ENCODE results near the gene LCE3D.
"Not testable (repeated sequence)": the region's sequence is repeated elsewhere in the genome, so short reads cannot be mapped to it uniquely, and the experiment has no call there.

LCE3D gene, protein sequence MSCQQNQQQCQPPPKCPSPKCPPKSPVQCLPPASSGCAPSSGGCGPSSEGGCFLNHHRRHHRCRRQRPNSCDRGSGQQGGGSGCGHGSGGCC

DNA sequence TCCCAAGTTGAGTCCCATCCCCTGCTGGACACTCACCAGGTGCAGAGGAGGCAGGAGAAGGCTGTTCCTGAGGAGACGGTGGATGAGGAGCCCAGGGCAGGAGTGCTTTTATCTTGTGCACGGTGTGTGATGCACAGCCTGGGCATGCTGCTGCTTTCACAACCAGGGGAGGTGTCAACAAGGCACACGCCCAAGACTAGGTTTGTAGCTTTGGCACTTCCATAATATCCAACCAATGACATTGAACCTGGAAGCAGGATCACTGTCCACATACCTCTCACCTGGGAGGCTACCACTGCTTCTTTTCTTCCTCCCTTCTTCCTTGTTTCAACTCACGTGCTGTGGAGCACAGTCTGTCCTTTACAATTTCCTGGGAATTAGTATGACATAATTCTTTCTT lies at the start of gene LCE3D:
LCE3D (minus strand) TSS at position 84 of the 400 bp plus-strand sequence. CDS start 580 bp downstream, outside the sequence.
- no peak for DNase-seq

DNA sequence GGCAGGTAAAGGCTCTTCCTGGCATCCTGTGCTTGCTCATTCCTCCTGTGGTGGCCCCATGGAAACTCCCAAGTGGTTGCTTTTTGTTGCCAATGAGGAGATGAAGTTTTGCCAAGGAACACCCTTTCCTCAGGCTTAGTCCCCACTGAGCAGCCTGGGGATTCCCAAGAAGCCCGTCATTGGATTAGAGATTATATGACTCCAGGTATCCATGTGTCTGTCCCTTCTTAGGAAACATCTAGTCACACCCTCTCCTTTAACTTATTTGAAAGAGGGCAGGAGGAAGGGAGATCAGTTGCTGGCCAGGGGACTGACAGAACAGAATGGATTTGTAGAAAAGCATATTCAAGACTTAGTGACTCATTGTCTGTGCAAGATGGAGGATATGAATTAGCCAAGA lies 46.4 kb upstream of the LCE3D start:
- no peak for DNase-seq

DNA sequence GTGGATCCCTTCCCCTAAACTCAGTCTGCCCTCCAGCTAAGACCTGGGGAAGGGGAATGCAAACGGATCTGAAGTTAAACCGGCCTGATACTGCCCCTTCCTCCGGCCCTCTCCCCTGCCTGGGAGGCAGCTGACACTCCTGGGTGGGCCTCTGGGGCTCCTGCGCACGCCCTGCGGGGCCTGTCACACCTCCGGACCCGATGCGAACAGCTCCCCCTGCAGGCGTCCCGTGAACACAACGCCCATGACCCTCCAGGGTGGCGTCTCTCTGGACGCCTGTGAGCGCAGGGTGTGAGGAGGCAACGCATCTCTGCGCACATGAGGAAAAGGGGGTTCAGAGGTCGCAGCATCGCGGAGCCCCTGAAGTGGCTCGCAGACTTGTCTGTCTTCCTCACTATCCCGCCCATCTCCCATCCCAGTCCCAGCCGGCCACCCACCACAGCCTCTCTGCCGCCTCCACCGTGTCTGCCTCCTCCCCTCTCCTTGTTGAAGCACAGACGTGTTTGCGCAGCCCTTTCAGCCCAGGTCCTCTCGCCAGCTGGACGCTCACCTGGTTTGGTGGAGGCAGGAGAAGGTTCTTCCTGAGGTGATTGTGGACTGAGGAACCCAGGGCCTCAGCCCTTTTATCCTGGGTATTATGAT lies 43.0 kb upstream of the LCE3D start:
- DNase-seq: no peak

DNA sequence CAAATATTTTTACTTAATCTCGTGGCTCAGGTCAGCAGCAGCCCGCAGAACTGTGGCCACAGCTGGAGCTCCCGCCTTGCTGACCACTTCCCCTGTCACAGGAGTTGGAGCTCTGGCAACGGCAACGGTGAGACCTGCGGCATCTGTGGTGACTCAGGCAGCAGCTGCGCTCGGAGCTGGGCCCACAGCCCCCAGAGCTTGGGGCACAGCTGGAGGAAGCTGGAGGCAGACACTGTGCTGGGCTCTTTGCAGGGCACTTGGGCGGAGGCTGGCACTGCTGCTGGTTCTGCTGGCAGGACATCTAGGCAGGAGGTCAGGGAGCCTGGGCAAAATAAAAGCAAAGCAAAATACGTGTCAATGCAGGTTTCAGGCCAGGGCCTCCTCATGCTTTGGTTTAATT lies 42.5 kb upstream of the LCE3D start, which contains the start of gene LCE3A:
LCE3A (minus strand) TSS at position 301 of the 400 bp plus-strand sequence; CDS start at position 301, 0 bp downstream.
- DNase-seq: no peak

DNA sequence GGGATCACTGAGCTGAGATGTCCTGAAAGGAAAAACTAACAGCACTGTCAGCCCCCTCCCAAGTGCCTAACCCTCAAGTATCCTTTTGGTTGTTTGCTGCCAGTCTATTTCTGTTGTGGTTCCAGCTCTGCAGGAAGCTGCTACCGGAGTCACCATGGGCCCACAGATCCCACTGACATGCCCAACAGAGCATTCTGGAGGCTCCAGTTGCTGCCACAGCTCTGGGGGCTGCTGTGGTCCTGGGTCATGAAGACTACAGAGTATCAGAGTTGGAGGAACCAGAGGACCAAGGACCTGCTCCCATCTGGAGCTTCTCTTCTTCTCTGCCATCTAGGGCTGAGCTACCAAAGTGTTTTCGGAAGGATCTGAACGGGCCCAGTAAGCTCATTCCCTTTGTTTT lies 41.7 kb upstream of the LCE3D start:
- DNase-seq: no peak

DNA sequence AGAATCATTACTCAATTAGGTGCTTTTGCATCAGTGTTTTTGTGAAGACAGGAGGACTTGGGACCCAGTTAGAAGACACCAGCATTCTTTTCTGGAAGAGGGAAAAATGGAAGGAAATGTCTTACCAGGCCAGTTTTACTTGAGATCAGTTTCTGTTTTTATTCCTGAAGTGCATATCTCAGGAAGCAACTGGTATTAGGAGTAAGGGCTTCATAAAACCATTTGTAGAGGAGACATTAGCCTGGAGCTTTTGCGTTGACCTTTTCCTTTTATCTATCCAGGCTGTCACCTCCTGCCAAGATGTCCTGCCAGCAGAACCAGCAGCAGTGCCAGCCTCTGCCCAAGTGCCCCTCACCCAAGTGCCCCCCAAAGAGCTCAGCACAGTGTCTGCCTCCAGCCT lies 33.2 kb upstream of the LCE3D start, which contains the start of gene LCE3B:
LCE3B (plus strand) TSS at position 301 of the 400 bp plus-strand sequence; CDS start at position 301, 0 bp downstream.
- no peak for DNase-seq

DNA sequence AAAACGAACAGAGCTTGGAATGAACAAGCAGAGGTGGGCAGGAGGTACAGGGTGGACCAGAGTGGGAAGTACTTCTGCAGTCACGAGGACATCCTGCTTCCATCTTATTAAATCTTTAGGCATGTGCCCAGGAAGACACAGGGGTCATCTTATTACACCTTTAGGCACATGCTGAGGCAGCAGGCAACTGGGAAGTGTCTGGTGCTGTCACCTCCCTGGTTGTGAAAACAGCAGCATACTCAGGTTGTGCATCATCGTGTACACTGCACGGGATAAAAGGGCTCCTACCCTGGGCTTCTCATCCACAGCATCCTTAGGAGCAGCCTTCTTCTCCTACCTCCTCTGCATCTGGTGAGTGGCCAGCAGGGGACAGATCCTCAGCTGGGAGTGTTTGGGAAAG lies 19.6 kb upstream of the LCE3D start, which contains the start of gene LCE3C:
LCE3C (plus strand) TSS at position 301 of the 400 bp plus-strand sequence. CDS start 498 bp downstream, outside the sequence.
- no peak for DNase-seq

DNA sequence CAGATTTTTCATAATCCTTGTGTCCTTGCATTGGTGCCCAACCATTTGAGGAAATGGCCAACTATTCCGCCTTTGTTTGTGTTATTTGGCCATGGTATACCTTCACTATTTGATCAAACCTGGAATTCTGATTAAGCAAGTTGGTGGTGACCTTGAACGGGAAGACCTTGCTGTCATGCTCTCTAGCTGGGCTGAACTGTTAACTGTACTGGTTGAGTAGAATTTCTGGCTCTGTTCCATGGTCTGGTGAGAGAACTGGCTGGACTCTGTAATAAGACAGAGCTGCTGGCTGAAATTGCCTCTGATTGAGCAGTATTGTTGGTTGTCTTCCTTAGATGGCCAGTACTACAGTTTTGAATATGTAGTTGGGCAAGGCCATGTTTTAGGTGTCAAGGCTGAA lies 16.7 kb upstream of the LCE3D start:
- no peak for DNase-seq

DNA sequence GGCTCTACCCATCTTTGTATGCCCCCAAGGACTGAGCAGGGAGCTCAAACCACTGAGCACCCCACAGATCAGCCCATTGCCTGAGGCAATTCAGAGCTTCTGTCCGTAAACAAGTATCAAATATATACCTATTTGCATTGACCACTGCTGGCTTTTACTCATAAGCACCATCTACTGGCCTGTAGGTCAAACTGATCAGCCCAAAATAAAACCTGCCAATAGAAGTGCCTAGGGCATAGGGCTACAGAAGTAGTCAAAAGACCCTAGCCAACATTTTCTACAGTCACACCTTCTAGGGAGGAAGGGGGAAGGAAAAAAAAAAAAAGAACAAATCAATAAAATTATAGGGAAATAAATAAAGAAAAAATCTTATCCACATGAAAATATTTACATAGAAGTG lies 5.3 kb upstream of the LCE3D start:
- no peak for DNase-seq

DNA sequence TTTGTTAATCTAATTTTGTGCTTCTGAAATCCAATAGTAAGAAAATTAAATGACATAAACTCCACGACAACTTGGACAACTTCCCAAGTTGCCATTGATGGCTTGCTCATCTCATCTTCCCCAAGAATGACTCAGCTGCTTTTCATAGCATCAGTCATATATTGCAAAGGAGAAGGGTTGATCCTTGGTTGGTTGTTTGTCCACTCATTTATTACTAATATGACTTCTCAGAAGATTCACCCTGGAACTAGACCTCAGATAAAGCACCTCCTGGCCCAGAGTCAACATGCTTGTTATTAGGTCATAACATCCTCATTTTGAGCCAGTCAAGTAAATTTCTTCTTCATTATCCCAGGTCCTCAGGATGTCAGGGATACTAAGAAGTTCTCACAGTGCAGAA lies 2.3 kb upstream of the LCE3D start:
- no peak for DNase-seq

DNA sequence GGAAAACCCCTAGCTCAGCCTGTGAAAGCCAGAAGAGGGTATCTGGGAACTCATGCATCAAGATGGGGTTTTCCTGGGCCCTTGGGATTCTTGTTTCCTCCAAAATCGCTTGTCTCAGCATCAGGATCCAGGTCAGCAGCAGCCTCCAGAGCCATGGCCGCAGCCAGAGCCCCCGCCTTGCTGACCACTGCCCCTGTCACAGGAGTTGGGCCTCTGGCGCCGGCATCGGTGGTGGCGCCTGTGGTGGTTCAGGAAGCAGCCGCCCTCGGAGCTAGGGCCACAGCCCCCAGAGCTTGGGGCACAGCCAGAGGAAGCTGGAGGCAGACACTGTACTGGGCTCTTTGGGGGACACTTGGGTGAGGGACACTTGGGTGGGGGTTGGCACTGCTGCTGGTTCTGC lies 790 bp downstream of the LCE3D start:
- not testable (repeated sequence) for DNase-seq

DNA sequence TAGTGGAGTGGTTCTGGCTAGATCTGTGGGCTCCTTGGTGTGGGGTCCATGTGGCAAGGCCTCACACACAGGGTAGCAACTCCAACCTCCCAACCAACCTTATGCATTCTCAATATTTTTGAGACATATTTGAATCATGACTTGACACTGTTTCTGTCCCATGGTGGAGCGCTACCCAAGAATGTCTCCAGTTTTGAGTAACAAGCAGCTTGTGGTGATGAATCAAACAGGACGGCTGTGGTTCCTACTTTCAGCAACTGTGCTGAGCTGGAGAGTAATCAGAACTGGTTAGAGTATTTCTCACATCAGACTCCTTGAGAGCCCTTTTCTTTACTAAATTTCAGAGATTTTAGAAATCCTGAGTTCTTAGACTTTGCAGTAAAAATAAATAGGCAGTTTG lies 3.1 kb downstream of the LCE3D start:
- DNase-seq: no peak

DNA sequence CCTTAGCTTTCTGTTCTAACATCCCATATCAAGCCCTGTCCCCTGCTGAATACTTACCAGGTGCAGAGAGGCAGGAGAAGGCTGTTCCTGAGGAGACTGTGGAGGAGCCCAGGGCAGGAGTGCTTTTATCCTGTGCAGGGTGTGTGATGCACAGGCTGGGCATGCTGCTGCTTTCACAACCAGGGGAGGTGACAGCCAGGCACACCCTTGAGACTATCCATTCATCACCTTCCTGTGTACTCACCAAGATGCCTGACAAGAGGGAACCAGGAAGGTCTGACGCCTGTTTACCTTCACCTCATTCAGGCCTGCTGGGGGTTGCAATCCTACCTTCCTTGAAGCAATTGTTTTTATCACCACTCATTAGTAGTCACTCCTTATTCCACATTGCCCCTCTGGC lies 13.6 kb downstream of the LCE3D start, which contains the start of gene LCE3E:
LCE3E (minus strand) TSS at position 100 of the 400 bp plus-strand sequence. CDS start 572 bp downstream, outside the sequence.
- DNase-seq: no peak

DNA sequence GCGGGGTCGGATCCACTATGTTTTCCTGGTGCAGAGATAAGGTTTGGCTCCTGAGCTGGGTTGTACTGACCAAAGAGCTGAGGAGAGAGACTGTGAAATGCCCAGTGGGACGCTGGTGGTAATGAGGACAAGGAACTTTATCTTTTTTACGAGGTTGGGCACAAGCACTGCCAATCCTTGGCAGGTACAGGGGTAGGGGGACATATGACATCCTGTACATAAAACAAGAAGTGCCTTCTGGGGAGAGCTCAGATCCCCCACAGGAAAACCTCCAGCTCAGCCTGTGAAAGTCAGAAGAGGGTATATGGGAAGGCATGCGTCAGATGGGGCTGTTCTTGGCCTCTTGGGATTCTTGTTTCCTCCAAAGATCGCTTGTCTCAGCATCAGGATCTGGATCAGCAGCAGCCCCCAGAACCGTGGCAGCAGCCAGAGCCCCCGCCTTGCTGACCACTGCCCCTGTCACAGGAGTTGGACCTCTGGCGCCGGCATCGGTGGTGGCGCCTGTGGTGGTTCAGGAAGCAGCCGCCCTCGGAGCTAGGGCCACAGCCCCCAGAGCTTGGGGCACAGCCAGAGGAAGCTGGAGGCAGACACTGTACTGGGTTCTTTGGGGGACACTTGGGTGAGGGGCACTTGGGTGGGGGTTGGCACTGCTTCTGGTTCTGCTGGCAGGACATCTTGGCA lies 14.6 kb downstream of the LCE3D start:
- DNase-seq: no peak

DNA sequence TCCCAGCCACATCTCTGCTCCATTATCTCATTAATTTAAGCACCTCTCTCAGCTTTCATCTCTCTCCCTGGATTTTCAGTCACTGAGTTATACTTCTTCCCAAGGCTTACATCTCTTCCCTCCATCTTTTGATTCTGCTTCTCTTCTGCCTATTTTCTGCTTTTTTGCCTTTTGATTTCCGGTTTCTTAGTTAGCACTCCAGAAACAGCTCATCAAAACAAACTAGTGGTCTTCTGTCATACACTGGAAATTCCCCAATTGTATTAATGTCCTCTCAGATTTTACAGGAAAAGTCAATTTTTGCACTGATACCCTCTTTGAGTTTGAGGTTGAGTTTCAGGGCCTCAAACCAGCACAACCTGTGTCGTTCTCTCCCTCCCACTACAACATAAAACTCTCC lies 15.2 kb downstream of the LCE3D start:
- DNase-seq: no peak

DNA sequence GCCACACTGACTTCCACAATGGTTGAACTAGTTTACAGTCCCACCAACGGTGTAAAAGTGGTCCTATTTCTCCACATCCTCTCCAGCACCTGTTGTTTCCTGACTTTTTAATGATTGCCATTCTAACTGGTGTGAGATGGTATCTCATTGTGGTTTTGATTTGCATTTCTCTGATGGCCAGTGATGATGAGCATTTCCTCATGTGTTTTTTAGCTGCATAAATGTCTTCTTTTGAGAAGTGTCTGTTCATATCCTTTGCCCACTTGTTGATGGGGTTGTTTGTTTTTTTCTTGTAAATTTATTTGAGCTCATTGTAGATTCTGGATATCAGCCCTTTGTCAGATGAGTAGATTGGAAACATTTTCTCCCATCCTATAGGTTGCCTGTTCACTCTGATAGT lies 32.0 kb downstream of the LCE3D start:
- DNase-seq: not testable (repeated sequence)

DNA sequence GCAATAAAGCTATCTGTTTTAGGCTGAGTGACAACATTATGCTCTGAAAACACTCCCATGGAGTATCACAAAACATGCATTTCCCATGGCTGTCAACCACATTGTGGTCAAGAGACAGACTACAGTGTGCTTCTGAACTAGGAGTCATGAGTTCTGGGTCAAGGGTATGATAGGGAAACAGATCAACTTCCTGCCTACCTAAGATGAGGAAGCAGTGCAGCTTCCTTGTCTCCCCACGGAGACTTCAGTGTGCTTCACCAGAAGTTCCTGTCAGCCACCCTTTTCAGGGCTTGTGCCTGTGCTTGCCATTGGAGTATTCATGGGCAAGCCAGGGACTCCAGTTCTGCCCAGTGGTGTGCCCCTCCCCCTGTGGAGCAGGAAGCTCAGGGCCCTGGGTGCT lies 33.6 kb downstream of the LCE3D start:
- no peak for DNase-seq

DNA sequence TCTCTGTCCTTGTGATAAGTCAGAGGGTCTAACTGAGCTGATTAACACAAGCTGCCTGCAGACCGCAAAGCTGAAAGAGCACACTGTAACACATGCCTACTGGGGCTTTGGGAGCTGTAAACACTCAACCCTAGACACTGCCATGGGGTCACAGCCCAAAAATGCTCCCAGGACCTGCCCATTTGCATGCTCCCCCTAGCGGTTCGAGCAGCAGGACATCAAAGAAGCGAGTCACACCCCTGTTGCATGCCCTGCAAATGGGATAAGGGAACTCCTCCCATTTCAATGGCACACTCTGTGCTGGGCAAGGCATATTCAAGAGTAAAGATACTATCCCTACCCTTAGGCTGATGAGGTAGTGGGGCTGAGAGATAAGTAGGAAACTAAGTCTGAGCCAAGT lies 36.5 kb downstream of the LCE3D start:
- no peak for DNase-seq

DNA sequence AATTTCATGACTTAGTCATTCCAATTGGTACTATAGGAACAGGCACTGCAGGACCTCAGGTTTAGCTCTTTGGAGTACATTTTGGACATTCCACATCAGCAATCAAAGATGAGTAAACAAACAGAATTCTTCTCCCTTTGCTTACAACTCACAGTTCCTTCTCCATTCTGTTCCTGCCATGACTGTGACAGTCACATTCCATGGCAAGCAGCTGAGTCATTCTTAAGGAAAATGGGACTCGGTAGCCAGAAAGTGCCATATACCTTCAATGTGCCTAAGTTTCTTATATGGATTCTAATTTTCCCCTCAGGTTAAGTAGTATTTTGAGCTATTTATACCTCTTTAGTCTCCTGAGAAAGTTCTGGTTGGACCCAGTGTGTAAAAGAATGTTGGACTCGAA lies 40.4 kb downstream of the LCE3D start:
- DNase-seq: no peak

DNA sequence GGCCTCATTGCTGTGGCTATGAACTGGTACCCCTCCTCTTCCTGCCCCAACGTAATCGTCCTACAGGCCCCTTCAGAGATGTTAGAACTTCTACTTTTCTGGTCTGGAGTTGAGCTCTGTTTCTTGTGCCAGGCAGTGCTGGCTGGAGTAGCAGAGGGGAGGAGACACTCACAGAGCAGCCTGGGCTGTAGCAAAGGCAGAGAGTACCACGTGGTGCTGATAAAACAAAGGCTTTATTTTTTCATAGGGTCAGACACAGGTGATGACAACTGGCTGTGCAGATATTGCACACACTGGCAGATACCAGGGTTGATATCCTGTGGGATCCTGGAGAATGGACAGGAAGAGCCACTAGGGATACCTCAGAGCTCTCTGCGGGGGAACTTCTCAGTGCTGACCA lies 42.8 kb downstream of the LCE3D start:
- DNase-seq: no peak

DNA sequence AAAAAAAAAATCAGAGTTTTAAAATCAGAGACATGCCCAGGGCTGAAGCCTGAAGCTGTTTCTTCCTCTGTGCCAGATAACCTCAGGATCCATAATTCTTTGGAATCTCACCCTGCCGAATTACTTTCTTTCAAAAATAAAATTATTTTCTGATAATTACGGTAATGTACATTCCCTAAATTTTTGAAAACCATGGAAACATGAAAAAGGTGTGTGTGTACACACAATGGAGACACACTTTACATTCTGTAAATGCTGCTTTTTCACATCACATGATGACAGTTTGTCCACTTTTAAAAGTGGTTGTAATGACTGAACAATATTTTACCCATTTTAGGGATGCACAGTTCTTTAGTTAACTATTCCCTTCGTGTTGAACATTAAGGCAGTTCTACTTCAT lies 44.5 kb downstream of the LCE3D start:
- DNase-seq: no peak

DNA sequence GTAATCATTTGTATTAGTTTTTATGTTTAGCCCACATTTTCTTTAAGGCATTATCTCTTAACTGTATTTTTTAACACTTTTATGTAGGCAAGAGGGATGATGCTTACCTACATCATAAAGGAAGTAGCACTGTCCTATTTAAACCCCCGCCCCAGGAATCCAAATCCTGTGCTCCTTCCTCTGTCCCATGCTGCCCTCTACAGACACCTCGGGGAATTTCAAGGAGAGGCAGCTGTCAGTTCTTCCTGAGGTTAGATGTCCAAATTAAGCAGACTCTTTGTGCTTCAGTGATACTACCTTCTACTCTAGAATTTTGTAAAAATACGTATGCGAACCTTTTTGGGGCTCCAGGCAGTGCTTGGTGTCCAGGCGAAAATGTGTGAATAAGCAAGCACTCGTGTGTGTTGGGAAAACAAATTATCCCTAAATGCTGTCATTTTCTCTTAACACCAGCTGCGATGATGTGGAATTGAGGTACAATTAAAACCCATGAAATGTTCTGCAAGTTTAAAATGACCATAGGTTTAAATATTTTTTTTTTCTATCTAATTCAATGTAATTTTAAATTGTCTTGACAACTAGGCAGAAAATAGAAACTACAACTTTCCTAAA lies 46.9 kb downstream of the LCE3D start:
- DNase-seq: no peak
